HG03439 (cell line): ENCODE results near the gene RDH13.
"Not testable (repeated sequence)": the region's sequence is repeated elsewhere in the genome, so short reads cannot be mapped to it uniquely, and the experiment has no call there.

ENCODE experiments used
- ATAC-seq: cut with Tn5 transposase; IDR thresholded peaks from one replicate; pipeline ENCODE4 v1.9.1; 2021; ENCODE audit warnings: mild to moderate bottlenecking, moderate library complexity; ENCODE audit not compliant: unreplicated experiment

Gene RDH13

GRCh38 chr19:55079400-55080038 is 16.6 kb upstream of the RDH13 start:
- ATAC-seq: no peak

GRCh38 chr19:55078996-55079395 is 16.0 kb upstream of the RDH13 start:
- ATAC-seq: no peak

GRCh38 chr19:55077106-55077505 is 14.2 kb upstream of the RDH13 start:
- no peak for ATAC-seq

- ATAC-seq: no peak
These were observed 13.4 kb upstream of the RDH13 start for GRCh38 chr19:55076321-55076720.

- no peak for ATAC-seq
These were observed 12.5 kb upstream of the RDH13 start, which contains the start of gene EPS8L1 for GRCh38 chr19:55075371-55075998. EPS8L1 (plus strand) TSS chr19:55075869; CDS start chr19:55076445, 576 bp downstream.

GRCh38 chr19:55071913-55072312 is 9.0 kb upstream of the RDH13 start:
- no peak for ATAC-seq

GRCh38 chr19:55071129-55071502 is 8.2 kb upstream of the RDH13 start:
- ATAC-seq: no peak

- ATAC-seq: no peak
These were observed 7.6 kb upstream of the RDH13 start for GRCh38 chr19:55070466-55071128.

GRCh38 chr19:55069865-55070197 is 6.9 kb upstream of the RDH13 start:
- ATAC-seq: no peak

GRCh38 chr19:55068950-55069864 is 6.3 kb upstream of the RDH13 start:
- no peak for ATAC-seq

GRCh38 chr19:55067869-55068268 is 4.9 kb upstream of the RDH13 start:
- ATAC-seq: no peak

GRCh38 chr19:55066107-55066709 is 3.3 kb upstream of the RDH13 start:
- no peak for ATAC-seq

- ATAC-seq: not testable (repeated sequence)
These were observed 2.6 kb upstream of the RDH13 start for GRCh38 chr19:55065516-55065915.

GRCh38 chr19:55063492-55063843 is 520 bp upstream of the RDH13 start:
- ATAC-seq: no peak

GRCh38 chr19:55060287-55060686 is 2.7 kb downstream of the RDH13 start:
- not testable (repeated sequence) for ATAC-seq

- no peak for ATAC-seq
These were observed 4.0 kb downstream of the RDH13 start for GRCh38 chr19:55058781-55059610.

- ATAC-seq: no peak
These were observed 6.1 kb downstream of the RDH13 start for GRCh38 chr19:55056827-55057226.

- no peak for ATAC-seq
These were observed 9.2 kb downstream of the RDH13 start for GRCh38 chr19:55053735-55054134.

GRCh38 chr19:55050749-55051532 is 12.0 kb downstream of the RDH13 start:
- ATAC-seq: no peak
